Parathyroid adenoma (tissue), 2 donors: ENCODE data around the gene GARIN5A.

Source experiments
- H2AFZ ChIP-seq: fragments of 300-600 bp; sonication (generic); one replicate; pipeline ENCODE4 v1.7.0; 2017; ENCODE audit warnings: antibody characterized with exemption, mild to moderate bottlenecking
- H3K27ac ChIP-seq: fragments of 300-600 bp; sonication (generic); one replicate; pipeline ENCODE4 v1.7.0; 2017
- H3K27me3 ChIP-seq: fragments of 300-600 bp; sonication (generic); one replicate; pipeline ENCODE4 v1.7.0; 2017; ENCODE audit warnings: low read length; ENCODE audit not compliant: control insufficient read depth, insufficient read depth
- H3K36me3 ChIP-seq: fragments of 300-600 bp; sonication (generic); one replicate; pipeline ENCODE4 v1.7.0; 2017; ENCODE audit warnings: low read length; ENCODE audit not compliant: control insufficient read depth, insufficient read depth
- H3K4me1 ChIP-seq: fragments of 300-600 bp; sonication (generic); one replicate; pipeline ENCODE4 v1.7.0; 2017; ENCODE audit warnings: control low read depth
- H3K4me2 ChIP-seq: fragments of 300-600 bp; sonication (generic); one replicate; pipeline ENCODE4 v1.7.0; 2017; ENCODE audit warnings: low read length
- H3K4me3 ChIP-seq: fragments of 300-600 bp; sonication (generic); one replicate; pipeline ENCODE4 v1.7.0; 2017; ENCODE audit warnings: low read depth, low read length
- H3K79me2 ChIP-seq: fragments of 300-600 bp; sonication (generic); one replicate; pipeline ENCODE4 v1.7.0; 2017; ENCODE audit warnings: control low read depth
- H3K9ac ChIP-seq: fragments of 300-600 bp; sonication (generic); one replicate; pipeline ENCODE4 v1.7.0; 2017; ENCODE audit warnings: mild to moderate bottlenecking
- H3K9me3 ChIP-seq: fragments of 300-600 bp; sonication (generic); one replicate; pipeline ENCODE4 v1.7.0; 2017; ENCODE audit warnings: low read length; ENCODE audit not compliant: control insufficient read depth
- TF ChIP-seq, protein P1 (sequence below): fragments of 300-600 bp; sonication (generic); IDR thresholded peaks from one replicate; pipeline ENCODE4 v1.7.0; 2017; ENCODE audit warnings: antibody characterized with exemption, mild to moderate bottlenecking
- donor health status: primary hyperparathyroidism.

Gene GARIN5A

DNA sequence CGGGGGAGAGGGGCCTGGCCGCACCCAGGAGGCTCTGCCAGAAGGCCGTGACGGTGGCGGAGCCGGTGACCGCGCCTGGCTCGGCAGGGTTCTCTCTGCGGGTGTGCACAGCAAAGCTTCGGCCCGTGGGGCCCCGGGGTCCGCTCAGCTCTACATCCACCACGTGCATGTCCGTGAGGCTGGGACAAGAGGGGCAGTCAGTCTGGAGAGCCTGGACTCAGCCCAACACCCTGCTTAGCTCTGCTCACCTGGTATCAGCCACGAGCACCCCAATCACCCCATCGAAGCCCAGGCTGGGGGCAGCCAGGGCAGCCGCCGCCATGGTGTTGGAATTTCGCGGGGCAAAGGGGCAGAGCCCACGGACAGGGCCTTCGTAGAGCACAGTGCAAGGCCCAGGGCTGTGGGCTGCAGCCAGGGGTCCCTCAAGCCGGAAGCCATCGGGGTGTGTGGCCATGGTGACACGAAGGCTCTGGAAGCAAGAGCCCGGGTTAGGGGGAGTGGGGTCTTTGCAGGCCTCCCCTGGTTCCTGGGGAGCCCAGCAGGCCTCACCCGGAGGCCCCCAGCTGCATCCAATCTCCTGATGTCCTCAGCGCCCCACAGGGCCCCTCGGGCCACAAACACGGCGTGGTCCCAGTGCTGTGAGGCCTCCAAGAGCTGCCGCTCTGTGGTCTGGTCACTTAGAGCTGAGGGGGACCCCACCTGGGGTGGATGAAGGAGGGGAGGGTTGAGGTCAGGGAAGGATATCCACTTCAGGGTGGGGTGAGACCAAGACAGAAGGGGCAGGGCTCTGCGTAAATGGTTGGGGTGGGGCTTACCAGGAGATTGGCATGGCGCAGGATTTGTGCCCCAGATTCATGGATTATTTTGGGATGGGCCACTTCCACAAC, 35.7 kb upstream of the GARIN5A start:
- TF ChIP-seq, protein P1, sequence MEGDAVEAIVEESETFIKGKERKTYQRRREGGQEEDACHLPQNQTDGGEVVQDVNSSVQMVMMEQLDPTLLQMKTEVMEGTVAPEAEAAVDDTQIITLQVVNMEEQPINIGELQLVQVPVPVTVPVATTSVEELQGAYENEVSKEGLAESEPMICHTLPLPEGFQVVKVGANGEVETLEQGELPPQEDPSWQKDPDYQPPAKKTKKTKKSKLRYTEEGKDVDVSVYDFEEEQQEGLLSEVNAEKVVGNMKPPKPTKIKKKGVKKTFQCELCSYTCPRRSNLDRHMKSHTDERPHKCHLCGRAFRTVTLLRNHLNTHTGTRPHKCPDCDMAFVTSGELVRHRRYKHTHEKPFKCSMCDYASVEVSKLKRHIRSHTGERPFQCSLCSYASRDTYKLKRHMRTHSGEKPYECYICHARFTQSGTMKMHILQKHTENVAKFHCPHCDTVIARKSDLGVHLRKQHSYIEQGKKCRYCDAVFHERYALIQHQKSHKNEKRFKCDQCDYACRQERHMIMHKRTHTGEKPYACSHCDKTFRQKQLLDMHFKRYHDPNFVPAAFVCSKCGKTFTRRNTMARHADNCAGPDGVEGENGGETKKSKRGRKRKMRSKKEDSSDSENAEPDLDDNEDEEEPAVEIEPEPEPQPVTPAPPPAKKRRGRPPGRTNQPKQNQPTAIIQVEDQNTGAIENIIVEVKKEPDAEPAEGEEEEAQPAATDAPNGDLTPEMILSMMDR, result no peak
- H3K27me3 ChIP-seq, result no peaks in the 10 kb centered on the region
- H2AFZ ChIP-seq, result no peak overlapping the region
- H3K4me1 ChIP-seq, result peaks cover 13% of the 10 kb centered on the region
- no peak overlapping the region for H3K9ac ChIP-seq
- no peaks in the 10 kb centered on the region for H3K36me3 ChIP-seq
- no peak overlapping the region for H3K4me3 ChIP-seq
- H3K27ac ChIP-seq, result no peak overlapping the region
- no peak overlapping the region for H3K4me2 ChIP-seq
- H3K9me3 ChIP-seq, result no peaks in the 10 kb centered on the region
- H3K79me2 ChIP-seq, result no peaks in the 10 kb centered on the region

DNA sequence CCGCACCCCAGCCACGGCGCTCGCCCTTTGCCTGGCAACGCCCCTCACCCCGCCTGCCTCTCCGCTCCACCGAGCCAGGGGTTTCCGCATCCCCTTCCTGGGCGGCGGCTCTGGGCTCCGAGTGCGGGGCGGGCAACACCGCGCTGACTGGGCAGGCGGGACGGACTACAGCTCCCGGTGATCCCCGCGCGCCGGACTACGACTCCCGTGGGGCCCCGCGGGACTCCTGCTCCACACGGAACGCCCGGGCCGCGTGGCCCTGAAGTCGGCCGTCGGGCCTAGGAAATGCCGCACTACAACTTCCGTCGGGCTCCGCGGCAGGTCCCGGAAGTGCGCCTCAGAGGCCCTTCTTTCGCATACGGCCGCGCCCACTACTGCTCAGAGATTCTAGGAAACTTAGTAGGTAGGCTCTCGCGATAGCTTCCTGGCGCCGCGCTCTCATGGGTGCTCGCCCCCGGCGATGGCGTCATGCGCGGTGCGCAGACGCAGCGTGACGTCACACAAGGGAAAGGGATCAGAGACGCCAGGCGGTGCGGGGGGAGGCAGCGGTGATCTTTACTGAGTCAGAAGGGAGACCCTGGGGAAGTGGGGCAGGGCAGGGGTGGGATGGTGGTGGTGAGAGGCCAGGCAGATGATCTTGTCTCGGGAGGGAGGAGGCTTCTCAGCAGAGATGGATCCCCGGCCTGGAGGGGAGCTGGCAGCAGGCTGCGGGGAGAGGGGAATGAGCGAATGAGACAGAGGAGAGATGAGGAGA, 34.6 kb upstream of the GARIN5A start, which contains the start of gene JOSD2:
JOSD2 (minus strand) TSS at position 123 of the 754 bp plus-strand sequence. CDS start 760 bp downstream, outside the sequence.
- H3K79me2 ChIP-seq, result no peaks in the 10 kb centered on the region
- peak within 1 kb of the TSS; percentile 80 for H3K27ac ChIP-seq
- no peaks in the 10 kb centered on the region for H3K36me3 ChIP-seq
- peak within 1 kb of the TSS; percentile 23 for H3K9ac ChIP-seq
- H3K4me1 ChIP-seq, result peaks cover 13% of the 10 kb centered on the region
- peak within 1 kb of the TSS; percentile 96 for H3K4me2 ChIP-seq
- peak within 1 kb of the TSS; percentile 86 for H3K4me3 ChIP-seq
- H3K9me3 ChIP-seq, result no peaks in the 10 kb centered on the region
- TF ChIP-seq, protein P1, result no peak
- no peaks in the 10 kb centered on the region for H3K27me3 ChIP-seq
- peak within 1 kb of the TSS; percentile 98 for H2AFZ ChIP-seq

DNA sequence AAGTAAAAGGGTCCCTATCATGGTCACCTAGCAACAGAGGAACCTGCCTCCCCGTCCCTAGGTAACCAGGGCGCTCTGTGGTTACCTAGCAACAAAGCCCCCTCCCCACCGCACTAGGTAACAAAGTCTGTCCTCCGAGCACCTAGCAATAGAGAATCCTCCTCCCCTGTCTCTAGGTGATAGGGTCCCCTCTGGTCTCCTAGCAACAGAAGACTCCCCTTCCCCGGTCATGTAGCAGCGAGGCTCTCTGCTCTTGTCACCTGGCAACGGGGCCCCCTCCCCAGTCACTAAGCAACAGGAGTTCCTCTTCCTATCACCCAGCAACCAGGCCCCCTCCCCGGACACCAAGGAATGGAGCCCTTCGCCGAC, 34.0 kb upstream of the GARIN5A start:
- peak overlapping the region; percentile 86 for H3K4me3 ChIP-seq
- H3K79me2 ChIP-seq, result no peaks in the 10 kb centered on the region
- no peaks in the 10 kb centered on the region for H3K9me3 ChIP-seq
- peak overlapping the region; percentile 96 for H3K4me2 ChIP-seq
- peaks cover 13% of the 10 kb centered on the region for H3K4me1 ChIP-seq
- no peaks in the 10 kb centered on the region for H3K27me3 ChIP-seq
- peak overlapping the region; percentile 98 for H2AFZ ChIP-seq
- TF ChIP-seq, protein P1, result no peak
- H3K9ac ChIP-seq, result peak overlapping the region; percentile 13
- H3K36me3 ChIP-seq, result no peaks in the 10 kb centered on the region
- peak overlapping the region; percentile 80 for H3K27ac ChIP-seq

DNA sequence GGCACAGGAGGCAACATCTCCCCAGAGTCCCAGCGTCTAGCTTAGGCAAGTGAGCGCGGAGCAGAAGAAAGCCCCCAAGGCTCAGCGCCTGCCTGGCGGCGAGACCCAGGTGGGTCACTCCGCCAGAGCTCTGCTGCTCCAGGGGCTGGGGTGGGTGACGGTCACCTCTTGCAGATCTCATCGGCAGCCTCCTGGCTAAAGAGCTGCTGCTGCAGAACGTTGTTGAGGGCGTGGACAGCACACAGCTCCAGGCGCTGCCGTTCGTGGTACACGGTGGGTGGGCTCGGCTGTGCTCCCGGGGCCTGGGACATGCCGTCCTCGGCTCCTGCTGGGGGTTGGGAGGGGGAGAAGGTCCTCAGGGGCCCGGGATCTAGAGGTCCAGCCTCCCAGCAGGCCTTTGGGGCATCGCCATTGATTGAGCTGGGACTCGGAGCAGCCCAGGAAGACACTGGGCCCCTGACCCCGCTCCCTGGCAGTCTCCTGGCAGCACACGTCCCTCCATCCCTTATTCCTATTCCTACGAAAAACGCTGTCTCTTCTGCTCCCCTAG, 33.5 kb upstream of the GARIN5A start:
- no peak overlapping the region for H3K9ac ChIP-seq
- H3K36me3 ChIP-seq, result no peaks in the 10 kb centered on the region
- H3K4me3 ChIP-seq, result peak overlapping the region; percentile 86
- no peaks in the 10 kb centered on the region for H3K9me3 ChIP-seq
- H3K4me1 ChIP-seq, result peaks cover 13% of the 10 kb centered on the region
- peak overlapping the region; percentile 98 for H2AFZ ChIP-seq
- H3K27ac ChIP-seq, result peak overlapping the region; percentile 80
- TF ChIP-seq, protein P1, result no peak
- H3K79me2 ChIP-seq, result no peaks in the 10 kb centered on the region
- no peaks in the 10 kb centered on the region for H3K27me3 ChIP-seq
- peak overlapping the region; percentile 96 for H3K4me2 ChIP-seq
